Right forelimb (tissue), 1 donor: ENCODE data around the gene ZCCHC7.
"Not testable (repeated sequence)": the region's sequence is repeated elsewhere in the genome, so short reads cannot be mapped to it uniquely, and the experiment has no call there.

ENCODE experiments used
- DNase-seq: peaks from one replicate; pipeline ENCODE4 v3.0.0-alpha.2; 2018

ZCCHC7 gene

DNA sequence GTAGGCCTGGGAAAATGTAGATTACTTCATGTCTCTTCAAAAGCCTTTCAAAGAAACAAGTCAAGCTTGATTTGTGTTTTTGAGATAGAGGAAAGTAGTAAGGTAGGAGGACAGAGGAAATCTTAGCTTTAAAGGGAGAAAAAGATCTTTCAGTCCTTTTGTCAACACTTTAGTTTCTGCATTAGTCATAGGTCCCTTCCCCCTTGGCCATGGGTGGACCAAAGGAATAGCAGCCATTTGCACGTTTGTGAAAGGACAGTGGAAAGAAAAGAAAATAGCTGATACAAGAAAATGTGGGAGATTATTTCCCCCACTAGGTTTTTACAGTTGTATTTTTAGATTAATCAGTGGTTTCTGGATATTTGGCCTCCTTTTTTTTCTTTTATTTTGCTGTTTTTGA, 180.2 kb downstream of the ZCCHC7 start:
- no peak for DNase-seq

DNA sequence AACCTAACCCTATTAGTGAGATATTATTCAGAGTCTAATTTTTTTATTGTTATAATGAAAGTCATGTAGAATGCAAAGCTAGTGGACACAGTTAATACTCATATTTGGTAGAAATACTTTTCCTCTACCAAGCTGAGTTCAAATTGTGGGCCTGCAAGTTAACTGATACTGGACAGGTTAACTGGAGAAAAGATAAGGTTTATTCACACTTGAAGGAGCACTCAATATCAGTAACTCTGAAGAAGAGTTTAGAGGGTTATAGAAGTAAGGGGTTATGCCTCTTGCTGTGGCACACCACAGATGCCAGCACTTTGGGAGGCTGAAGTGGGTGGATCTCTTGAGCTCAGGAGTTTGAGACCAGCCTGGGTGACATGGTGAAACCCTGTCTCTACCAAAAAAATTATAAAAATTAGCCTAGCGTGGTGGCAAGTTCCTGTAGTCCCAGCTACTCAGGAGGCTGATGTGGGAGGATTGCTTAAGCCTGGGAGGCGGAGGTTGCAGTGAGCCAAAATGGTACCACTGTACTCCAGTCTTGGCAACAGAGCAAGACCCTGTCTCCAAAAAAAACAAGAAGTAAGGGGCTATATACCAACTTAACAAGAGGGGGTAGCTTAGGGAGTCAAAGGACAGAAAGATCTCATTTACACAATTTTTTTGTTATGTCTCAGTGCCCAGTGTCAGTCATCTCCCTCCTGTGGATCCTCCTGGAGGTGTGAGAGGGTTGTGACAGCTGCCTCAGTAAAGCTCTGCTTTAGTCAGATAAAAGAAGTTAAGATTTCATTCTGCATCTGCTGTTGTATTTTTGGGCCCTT, 180.9 kb downstream of the ZCCHC7 start:
- no peak for DNase-seq

DNA sequence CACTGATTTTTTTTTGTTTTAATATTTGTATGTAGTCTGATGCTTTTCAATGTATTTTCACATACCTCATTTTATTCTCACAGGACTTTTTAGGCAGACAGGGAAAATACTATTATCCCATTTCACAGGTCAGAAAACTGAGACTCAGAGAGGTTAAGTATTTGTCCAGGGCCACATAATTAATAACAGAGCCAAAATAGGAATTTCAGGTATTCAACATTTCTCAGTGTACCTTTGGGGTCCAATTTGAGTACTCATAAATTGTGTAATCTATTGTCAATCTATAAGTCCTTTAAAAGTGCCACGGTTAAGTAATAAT, 181.4 kb downstream of the ZCCHC7 start:
- no peak for DNase-seq

DNA sequence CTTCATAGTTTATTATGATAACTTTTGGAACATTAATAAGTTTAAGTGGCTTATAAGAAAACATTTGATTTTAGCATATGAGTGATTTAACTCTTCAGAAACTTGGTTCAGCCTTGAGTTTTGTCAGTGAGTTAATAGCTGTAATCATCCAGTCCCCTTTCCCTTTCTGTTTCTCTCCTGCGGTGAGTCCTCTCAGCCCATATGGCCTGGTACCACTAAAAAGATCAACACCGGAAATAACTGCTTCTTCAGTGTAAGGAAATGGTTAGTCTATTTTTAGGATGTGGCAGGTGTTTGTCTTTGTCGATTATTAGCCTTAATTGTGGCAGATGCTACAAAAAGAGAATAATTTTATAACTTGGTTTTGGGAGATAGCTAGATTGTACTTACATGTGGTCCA, 181.9 kb downstream of the ZCCHC7 start:
- no peak for DNase-seq

DNA sequence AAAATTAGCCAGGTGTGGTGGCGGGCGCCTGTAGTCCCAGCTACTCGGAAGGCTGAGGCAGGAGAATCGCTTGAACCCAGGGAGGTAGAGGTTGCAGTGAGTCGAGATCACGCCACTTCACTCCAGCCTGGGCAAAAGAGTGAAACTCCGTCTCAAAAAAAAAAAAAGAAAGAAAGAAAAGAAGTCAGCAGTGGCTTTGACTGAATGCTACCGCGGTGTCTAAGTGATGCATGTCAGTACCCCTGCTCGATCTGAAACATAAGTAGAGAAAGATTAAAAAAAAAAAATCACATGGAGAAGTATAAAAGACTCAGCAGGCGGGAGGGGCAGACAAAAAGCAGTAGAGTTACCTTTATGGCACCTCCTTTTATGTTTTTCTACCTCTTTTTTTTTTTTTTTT, 182.9 kb downstream of the ZCCHC7 start:
- not testable (repeated sequence) for DNase-seq

DNA sequence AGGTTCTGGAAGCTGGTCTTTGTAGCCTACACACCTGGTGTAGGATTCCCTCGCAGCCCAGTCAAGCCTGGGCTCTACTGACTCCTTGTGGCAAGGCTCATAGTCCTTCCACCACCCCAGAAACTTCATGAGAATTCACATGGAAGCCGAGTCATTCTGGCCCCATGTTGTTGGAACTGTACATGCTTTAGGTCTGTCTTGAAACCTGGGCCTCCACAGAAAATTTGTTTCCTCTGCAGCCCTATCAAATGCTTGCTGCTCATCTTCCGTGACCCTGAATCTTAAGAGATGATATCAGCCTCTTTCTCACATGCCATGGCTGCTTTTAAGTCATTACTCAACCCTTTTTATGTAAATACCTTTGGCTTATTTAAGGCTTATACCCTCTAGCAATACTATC, 188.8 kb downstream of the ZCCHC7 start:
- no peak for DNase-seq

DNA sequence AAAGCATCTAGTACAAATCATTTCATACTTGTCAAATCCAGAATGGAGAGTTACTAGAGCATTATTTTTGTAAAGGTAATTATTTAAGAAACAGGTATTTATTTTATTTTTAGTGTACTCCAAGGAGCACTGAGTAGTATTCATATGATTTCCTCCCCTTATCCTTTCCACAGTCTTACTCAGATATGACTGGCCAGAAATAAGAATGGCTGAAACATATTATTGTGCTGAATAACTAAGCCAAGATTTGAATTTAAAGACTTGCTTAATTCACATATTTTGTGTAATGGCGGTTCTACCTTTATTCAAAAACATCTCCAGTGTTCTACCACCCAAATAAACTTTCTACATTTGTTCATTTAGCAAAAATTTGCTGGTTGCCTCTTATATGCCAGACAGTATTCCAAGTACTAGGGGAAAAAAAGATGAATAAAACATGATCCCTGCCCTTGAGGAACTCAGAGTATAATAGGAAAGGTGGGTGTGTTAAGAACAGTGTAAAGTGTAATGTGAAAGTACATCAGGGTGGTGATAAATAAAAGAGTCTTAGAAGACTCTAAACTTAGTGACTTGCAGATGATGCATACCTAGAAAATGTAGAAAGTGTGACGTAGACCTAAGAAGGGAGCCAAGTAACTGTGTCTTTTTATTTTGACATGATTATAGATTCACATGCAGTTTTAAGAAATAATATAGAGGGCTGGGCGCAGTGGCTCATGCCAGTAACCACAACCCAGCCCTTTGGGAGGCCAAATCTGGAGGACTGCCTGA, 191.7 kb downstream of the ZCCHC7 start:
- no peak for DNase-seq

DNA sequence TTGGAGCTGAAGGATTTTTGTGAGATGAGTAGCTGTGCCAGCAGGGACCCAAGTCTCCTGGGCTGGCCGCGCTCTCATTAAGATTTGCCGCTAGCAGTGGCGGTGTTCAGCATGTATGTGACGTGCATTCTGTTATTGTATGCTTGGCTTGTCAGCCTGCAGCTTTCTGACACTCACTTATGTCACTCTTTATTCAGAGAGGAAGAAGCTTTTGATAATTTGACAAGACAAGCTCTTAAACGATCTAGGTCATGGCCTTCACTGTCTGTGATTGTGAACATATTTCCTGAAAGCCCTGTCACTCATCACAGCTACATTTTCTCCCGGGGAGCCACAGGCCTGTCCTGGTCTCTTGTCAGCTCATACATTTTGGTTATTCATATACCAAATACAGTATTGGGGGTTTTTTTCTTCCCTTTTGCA, 203.9 kb downstream of the ZCCHC7 start:
- DNase-seq: no peak

DNA sequence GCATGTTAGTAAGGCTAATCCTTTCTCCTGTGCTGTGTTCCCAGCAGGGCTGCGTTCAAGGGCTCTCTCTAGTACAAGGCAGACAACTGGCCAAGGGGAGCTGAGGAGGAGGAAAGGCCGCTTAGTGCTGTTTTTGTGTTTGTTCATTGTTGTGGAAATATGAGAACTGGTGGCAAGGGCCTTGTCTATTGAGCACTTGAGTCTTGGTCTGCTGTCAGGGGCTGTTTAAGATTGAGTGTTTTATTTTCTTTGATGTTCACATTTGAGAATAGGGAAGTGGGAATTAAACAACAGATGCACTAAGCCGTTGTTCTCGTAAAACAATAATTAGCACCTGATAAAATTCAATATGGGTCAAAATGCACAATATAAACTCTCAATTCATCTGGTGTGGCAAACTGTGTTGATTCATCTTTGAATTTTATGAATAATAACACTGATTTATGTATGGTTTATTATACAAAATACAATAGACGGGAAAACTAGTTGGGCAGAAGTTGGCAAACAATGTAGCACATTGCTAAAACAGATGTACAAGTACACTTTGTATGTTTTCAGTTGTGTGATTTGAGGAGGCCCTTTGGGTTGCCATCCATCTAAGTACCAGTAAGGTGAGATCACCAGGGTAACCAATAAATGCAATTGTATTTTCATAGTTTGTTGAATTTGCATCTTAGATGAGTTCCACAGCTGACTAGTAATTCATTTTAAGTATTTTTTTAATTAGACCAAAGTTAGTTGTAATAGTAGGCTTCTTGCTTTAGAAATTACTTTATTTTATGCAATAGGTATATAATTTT, 204.5 kb downstream of the ZCCHC7 start:
- DNase-seq: no peak

DNA sequence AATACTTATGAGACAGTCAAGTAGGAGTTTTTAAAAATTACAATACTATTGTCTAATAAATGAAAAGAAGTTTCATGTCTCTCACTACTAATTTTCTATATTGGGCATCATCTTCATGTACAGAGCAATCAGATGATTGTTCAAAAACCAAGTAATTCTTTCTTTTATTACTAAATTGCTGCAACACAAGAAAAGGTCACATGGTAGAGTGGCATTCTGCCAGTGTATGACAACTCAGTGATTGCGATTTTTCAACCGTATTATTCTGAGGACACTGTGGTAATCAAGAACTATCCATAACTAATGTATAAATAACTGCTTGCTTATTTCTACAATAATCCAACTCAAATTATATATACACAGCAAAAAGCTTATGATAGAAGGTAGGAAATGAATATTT, 205.4 kb downstream of the ZCCHC7 start:
- no peak for DNase-seq

DNA sequence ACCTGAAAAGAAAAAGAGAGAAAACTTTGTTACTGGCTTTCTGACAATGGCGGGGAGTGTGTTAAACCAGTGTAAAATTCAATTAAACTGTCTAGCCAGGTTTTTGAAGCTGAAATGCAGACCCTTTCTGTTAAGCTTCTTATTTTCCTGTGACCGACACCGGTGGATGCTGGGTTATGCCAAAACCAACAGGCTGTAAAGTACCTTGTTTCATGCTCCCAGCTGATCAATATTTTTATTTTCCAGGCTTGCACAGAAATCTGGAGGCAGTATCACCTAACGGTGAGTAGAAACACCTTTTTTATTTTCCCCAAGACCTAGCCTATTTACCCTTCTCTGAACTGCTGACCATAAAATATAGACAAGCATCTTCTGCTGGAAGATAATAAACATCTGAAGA, 207.2 kb downstream of the ZCCHC7 start:
- DNase-seq: no peak

DNA sequence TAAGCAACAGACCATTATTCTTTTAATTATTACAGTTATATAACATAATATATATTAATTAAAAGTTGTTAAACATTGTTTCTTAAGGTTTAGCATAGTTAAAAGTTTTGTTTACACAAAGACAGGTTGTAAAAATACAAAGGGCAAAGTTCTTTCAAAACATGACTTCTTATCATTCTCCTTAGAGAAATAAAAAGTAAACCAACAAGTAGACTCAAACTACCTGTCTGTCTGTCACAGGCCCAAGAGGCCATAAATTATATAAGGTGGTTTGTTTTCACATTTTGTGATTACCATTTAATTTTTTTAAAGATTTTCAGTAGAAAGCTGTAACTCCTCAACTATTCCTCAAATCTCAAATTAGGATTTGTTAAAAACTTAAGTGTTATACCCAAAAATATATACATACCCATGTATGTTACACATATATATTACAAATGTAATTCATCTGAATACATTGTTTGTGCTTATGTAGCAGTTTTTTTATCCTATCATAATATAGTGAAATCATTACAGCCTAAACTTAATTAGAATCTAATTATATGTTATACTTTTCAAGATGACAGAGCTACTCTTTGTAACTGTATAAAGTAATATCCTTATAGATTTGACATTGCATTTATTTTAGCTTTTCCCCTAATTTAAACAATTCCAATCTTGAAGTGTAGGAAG, 208.3 kb downstream of the ZCCHC7 start:
- DNase-seq: no peak

DNA sequence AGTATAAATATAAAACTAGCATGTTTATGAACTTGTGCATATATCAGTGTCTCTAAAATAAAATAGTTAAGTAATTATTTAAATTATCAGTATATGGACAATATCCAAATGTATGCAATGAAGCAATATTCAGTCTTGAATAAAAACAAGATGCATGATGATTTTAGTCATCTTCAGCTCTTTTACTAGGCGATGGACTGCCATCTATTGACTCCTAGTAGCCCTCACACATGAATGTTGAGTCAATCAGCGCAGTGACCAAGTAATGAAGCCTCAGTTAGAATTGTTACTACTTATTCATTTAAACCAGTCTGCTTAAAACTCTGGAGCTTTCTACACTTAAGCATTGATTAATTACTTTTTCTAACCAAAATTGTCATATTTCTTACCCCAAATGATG, 209.2 kb downstream of the ZCCHC7 start:
- no peak for DNase-seq

DNA sequence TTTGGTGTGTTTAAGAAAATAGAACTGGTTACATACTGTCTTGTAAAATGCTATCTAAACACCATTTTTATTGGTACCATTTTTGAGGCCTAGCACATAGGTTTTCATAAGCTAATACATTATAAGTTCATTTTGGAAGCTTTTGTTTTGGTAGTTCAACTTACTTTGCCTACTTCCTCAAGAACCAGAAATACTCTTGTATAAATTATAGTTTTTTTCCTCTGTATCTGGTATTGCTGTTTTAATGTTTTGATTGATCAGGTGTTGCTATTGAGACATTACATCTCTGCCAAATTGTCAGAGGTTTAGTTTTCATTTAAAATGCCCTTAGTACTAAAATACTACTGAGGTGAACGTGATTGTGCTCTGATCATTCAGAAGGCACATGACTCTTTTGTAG, 211.5 kb downstream of the ZCCHC7 start:
- no peak for DNase-seq

DNA sequence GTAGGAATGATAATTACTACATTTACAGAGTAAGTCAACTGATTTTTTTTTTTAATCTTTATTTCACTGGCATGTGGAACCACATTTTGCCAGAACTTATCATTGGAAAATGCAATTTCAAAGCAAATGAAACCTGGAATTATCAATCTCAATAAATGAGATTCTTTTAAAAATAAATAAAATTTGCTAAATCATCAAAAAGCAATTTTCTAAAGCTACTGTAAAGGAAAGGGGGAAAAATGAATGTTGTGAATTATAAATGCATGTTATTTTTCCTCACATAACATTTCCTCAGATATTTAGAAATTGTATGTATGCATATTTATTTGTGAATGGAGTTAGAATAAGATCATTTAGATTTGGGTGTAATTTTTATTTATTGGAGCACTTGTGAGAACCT, 212.2 kb downstream of the ZCCHC7 start:
- no peak for DNase-seq

DNA sequence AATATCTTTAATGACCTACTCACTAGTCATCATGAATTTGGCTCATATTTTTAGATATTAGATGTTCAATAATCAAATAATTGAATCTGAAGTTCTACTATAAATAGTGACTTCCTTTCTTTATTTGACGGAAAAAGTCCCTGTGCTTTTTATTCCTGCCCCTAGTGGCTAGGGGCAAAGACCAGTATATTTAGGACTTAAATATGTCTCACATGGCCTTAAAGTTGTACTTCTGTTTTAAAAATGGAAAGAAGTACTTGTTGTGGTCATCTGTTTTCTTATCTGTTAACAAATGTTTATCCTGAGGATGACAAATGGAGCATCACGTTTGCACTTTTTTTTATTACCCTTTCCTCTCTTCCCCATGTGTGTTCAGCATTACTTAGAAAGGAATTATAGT, 212.9 kb downstream of the ZCCHC7 start:
- no peak for DNase-seq

DNA sequence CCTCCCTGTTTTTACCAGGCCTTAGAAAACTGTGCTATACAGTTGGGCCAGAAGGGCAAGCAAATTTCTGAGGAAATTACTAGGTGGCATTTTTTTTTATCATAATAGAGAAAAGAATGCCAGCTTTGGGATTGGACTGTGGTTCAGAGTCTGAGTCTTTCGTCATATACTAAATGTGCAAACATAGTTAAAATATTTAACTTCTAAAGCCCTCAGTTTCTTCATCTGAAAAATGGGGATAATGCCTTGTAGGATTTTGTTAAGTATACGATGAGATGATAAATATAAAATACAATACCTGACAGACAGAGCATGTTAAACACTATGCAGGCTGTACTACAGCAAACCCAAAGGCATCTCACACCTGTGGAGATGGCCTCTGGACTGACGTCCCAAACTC, 214.9 kb downstream of the ZCCHC7 start:
- no peak for DNase-seq

DNA sequence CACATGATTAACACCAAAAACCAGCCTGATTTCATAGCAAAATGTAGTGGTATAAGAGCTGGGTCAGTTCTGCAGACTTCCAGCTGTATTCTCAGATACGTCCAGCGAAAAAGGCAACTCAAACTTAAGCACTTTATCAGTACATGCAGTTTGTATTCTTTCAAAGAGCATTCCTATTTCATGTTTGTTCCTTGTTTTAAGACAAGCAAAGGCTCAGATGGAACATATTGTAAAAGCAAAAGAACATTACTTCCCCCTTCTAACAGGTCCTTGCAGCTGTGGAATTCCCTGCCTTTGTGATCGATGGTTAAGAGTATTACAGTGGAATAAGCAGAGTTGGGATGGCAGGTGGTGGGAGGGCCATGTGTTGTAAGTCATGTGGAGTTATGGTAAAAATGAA, 215.8 kb downstream of the ZCCHC7 start:
- DNase-seq: no peak

DNA sequence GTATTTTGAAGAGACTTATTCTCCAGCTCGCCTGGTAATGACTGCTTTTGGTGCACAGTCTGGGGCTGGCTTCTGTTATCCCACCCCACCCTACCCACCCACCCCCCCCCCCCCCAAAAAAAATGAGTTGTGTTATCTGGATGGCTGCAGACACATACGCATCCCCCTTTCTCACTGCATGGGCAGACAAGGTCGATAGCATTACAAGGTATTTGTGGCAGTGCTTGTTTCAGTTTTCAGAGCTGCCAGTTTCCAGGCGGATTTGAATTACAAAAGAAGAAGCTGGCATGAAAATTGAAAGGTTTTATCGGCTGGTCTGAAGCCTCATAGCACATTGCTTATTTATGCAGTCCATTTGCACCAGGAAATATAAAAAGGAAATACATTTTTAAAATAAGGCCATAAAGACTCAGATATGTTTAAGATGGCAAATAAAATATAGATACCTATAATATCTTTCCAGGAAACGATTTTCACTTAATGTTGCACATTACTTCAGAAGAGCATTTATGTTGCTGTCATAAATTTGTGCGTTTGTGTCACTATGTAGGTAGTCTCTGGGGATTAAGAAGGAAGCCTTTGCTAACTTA, 217.0 kb downstream of the ZCCHC7 start:
- DNase-seq: no peak

DNA sequence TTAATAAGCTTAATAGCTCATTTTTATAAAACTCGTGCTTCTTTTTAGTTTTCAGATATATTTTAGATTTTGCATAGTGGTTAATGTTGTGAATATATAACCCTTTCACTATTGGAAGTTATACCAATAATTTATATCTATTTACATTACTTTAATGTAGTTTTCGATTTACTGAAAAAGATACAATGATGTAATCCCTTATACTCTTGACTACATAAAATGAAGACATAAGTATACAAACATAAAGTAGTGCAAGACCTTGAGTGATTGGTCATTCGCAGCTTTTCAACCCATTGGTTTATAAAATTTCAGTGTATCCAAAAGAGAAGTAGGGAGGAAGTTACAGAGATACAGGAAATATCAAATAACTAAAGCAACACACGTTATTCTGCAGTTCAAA, 217.8 kb downstream of the ZCCHC7 start:
- DNase-seq: no peak

DNA sequence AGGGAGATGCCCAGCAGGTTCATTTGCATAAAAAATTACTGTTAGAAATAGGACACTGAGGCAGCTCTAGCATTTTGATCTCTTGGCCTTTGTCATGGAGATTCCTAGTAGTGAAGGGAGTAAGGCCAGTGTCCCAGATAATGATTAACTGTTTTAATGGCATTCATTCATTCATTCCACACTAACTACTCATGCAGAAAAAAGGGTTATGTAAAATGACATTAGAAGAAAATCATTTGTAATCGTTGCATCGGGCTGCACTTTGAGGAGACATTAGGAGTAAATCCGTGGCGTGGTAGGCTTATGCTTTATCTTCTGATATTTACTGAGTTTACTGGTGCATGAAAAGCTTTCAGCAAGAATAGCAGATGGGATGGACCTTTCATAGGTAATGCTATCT, 219.5 kb downstream of the ZCCHC7 start:
- DNase-seq: no peak

DNA sequence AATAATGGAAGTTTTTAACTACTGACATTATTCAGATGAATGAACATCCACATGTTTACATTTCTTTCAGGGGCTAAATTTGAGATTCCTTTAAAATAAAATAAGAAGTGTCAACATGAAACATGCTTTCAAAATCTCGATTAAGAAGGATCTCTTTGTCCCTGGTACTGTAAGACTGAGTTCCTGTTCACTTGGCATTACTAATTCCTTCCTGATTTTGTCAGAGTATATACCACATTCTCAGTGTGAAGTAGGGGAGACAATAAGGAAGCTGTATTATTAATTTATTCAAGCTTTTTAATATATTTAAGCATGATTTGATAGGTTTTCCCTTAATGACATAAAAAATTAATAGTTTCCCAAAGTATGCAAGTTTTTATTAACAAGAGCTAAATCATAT, 220.6 kb downstream of the ZCCHC7 start:
- DNase-seq: no peak

DNA sequence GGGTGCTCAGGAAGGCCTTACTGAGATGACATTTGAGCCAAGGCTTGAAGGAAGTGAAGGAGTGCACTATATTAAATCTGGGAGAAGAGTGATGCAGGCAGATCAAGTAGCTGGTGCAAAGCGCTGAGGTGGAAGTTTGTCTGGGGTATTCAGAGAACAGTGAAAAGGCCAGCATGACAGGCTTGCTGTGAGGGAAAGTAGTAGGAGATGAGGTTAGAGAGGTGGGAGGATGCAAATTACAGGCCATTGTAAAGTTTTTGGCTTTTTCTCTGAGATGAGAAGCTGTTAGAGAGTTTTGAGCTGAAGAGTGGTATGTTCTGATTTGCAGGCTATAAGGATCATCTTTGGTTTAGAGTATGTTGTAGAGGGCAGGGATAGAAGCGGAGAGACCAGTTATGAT, 221.3 kb downstream of the ZCCHC7 start:
- DNase-seq: no peak
